Skeletal muscle cell (primary cell): Measurements from ENCODE around the gene SLC5A6.
A peak's percentile ranks its signal among the peaks of the same experiment; 100 is the strongest.

ENCODE experiments used
- DNase-seq: peaks from one replicate; pipeline ENCODE4 v3.0.0-alpha.2; 2010; ENCODE audit warnings: low read depth
- H3K4me3 ChIP-seq: 2 replicates; pipeline ENCODE4 v1.5.1; 2011; ENCODE audit warnings: low read depth, mild to moderate bottlenecking, control low read depth, low read length, moderate library complexity

The SLC5A6 gene

DNA sequence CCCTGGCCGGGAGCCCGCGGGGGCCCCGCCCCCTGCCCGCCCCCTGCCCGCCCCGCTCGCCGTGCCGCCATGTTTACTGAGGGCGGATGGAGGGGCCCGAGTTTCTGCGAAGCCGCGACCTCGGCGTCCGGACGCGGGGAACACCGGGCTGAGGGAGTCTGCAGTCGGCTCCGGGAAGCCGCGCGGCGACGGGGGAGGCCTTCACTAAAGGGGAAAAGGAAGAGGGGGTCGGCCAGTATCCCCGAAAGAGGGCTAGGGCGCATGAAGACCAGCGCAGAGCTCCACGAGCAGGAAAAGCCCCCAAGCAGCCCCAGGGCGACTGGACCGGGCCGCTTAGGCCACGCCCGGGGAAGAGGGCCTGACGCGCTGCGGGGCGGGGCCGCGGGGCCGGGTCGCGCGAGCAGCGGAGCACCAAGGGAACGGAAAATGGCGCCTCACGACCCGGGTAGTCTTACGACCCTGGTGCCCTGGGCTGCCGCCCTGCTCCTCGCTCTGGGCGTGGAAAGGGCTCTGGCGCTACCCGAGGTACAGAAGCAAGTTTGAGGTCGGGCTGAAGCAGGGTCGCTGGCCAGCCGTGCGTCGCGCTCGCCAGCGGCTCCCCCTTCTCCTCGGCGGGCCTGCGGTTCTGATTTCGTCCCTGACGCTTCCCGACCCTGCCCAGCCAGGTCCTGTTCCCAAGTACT is at the start of gene SLC5A6, which contains the start of gene ATRAID:
Gene SLC5A6, minus strand, starts transcription at position 326 of the 683 bp plus-strand sequence. CDS start 4,618 bp downstream, outside the sequence.
Gene ATRAID, plus strand, starts transcription at position 99 of the 683 bp plus-strand sequence. Its CDS starts 328 bp downstream, at position 427.
- H3K4me3 ChIP-seq, result peak within 1 kb of the TSS; percentile 77
- peak; percentile 52 for DNase-seq

- no peak for DNase-seq
- no peak overlapping the region for H3K4me3 ChIP-seq
Measured at GRCh38 chr2:27261241-27261925, 49.3 kb upstream of the SLC5A6 start.

DNA sequence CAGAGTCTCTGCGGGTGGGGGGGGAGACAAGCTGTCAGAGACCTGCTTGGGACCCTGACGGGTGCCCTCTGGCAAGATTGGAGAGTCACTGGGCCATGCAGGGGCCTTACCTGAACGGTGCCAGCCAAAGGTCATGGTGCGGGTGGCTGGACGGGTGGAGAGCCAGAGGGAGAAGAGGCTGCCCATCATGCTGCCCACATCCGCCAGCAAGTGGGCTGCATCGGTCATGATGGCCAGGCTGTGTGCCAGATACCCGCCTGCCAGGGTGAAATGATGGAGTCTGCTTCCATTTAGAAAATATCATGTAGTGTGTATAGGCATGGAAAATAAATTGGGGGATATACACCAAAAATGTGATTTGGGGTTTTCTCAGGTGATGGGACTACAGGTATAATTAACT is 46.0 kb upstream of the SLC5A6 start:
- no peak overlapping the region for H3K4me3 ChIP-seq
- DNase-seq, result no peak

DNA sequence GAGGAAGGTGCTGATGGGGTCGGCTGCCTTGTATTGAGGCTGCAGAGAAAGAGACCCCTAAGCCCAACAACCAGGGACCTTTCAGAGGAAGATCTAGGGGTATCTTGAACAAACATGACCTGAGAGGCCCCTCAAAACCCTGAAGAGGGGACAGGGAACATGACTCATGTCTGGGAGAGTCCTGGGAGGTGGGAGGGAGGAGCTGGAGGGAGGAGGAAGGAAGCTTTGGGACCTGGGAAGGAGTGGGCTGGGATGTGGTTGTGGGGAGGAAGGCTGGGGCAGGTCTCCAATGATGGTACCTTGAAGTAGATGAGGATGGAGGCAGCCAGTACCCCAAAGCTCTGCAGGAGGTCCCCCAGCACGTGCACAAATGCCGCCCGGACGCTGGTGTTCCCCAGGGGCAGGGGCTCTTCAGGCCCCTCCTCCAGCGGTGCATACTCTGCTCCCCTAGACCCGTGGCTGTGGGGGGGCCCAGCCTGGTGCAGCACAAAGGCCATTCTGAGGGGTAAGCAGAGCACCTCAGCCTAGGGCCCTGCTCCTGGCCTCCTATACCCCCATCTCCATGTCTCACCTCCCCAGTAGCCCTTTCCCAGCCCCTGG is 44.9 kb upstream of the SLC5A6 start:
- no peak overlapping the region for H3K4me3 ChIP-seq
- no peak for DNase-seq

GRCh38 chr2:27255660-27256059 is 43.6 kb upstream of the SLC5A6 start:
- DNase-seq, result no peak
- no peak overlapping the region for H3K4me3 ChIP-seq

DNA sequence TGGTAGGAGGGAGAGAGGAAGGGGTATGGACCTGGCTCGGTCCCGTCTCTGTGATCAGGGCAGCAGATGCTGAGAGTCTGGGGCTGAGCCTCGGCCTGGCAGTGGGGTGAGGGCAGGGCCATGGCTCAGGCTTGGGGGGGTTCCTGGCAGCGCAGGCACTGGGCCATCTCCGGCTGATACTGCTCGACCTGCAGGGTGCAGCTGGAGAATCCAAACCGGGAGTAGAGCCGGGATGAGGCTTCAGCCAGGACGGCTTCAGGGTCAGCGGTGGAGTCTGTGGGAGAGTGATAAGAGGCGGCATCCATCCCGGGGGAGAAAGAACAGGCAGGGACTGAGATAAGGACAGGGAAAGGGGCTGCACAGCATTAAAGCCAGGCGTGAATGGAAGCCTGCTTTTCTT is 43.1 kb upstream of the SLC5A6 start:
- H3K4me3 ChIP-seq, result no peak overlapping the region
- DNase-seq, result no peak

DNA sequence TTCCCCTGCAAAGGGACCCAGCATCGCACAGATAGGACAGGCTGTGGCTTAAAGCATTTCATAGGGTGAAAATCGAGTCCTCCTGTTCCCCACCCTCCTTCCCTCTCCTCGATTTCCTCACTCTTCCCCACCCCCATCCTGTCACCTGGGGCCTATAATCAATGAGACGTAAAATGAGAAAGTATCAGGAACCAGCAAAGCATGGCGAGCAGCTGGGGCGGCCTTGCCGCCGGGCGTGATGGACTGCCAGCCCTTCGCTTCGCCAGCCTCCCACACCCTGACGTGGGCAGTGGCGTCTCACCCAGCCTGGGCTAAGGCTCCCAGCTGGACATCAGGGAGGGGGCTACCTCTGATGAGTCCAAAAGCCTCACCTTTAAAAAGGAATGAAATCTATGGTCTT is 39.7 kb upstream of the SLC5A6 start:
- no peak for DNase-seq
- H3K4me3 ChIP-seq, result no peak overlapping the region

DNA sequence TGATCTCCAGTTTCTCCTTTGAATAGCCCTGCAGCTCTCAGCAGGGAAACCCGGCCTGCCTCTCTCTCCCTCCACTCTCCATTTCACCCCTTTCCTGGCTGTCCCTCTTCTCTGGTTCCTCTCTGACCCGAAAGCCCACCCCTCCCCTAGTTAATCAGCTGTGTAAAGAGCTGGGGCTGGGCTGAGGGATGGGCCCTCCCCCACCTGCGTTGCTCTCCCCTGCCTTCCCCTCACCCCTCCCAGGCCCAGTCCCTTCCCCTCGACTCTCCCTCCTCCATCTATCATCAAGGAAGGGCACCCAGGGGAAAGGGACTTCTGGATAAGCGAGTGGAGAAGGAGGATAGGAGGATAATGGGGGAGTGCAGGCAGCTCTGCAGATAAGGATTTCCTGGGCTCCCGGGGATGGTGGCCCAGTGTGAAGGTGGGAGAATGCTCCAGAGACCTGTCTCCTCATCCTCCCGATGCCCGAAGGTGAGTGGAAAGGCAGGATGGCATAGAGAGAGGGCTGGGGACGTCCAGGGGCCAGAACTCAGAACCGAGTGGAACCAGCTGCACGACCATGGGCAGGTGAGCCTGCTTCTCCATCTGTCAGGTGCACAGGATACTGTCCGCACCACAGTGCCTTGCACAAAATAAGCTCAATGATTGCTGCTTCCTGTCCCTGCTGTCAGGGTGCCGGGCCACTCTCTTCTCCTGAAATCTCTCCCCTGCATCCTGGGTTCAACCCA is 38.7 kb upstream of the SLC5A6 start:
- no peak for DNase-seq
- H3K4me3 ChIP-seq, result no peak overlapping the region

DNA sequence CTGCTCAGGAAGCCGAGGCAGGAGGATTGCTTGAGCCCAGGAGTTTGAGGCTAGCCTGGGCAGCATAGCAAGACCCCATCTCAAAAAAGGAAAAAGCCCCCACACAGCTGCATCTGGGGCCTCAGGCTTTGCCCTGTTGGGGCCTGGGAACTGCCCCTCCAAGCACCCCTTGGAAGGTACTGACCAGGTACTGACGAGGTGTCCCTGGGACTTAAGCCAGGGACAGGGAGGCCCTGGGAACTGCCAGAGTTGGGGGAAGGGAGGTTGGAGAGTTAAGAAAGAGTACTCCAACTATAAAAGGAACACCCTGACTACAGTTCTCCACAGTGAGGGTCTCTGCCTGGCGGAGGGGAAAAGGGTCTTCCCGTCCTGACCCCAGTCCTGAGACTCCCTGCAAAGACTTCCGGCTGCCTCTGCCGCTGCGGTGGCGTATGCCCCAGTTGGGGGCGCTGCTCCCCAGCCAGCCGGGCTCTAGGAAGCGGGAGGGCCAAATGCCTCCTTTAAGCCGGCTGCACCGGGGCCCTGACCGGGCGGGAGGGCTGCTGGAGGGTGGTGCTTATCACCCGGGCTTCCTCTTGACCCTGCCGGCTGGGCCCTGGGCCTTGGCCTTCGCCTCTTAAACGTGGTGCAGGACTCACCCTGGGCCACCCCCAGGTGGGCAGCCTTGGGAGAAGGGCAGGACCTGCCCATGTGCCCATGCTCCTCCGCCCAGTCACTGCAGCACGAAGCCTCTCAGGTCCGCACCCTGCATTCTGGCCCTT is 38.0 kb upstream of the SLC5A6 start:
- no peak overlapping the region for H3K4me3 ChIP-seq
- no peak for DNase-seq

DNA sequence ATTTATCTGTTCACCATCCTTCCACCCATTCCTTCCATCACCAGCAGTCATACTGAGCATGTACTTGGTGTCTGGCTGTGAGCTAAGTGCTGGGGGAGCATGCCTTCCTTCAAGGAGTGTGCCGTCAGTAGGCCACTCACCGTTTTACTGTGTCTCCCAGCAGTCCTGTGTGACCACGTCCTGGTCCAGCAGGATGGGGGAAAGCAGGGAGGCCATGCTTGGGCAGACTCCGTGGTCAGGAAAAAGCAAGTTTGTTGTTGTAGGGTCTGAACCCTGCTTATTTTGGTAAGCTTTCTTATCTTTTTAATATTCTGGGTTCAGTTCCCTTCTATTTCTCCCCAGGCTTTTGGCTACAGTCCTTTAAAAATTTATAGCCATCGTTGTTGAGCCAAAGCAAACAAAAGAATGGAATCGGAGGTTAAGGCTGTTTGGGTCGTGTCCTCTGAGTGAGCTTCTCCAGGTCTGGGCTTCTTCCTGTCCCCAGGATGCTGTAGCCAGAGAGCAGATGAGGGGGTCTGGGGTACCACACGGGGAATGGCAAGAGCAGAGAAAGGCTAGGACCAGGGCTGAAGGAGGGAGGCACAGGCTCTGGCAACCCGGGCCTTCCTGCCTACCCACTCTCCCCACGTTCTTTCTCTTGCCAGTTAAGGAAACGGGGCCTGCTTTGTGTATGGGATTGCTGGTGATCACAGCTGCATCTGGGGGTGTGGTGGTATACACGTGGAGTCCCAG is 37.3 kb upstream of the SLC5A6 start:
- DNase-seq, result no peak
- H3K4me3 ChIP-seq, result no peak overlapping the region

- no peak for DNase-seq
- no peak overlapping the region for H3K4me3 ChIP-seq
Measured at GRCh38 chr2:27247893-27248292, 35.8 kb upstream of the SLC5A6 start.

DNA sequence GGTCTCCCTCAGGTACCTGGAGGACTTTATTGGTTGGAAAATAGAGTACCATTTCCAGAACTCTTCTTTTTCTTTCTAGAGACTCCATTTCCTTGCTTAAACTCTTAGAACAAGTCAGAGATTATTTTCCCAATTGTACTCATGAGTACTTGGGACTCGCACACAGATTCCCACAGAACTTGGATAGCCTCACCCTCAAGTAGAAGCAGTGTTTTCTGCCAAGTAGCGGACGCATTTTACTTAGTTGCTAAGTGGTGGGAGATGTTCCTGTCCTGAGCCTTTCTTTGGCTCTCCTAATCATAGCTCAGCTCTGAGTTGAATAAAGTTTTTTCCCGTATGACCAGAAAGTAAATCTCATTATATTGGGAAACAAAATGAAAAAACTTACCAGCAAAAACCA is 33.6 kb upstream of the SLC5A6 start:
- DNase-seq, result no peak
- H3K4me3 ChIP-seq, result no peak overlapping the region

DNA sequence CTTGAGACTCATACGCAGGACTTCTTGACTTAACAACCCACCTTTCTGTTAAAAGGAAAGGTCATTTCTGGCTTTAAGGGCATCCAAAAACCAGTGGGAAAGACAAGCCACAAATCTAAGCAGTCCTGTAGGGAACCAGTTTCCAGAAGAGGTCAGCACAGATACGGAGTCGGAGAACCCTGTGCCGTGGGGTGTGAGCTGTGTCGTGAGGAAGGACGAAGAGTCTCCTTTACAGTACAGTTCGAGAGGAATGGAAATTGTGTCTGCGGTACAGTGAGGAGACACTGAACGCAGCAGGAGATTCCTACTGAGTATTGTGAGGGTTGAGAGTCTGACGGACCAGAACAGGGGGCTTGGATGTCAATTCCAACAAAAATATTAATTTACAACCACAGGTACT is 33.0 kb upstream of the SLC5A6 start:
- no peak for DNase-seq
- no peak overlapping the region for H3K4me3 ChIP-seq

GRCh38 chr2:27243391-27244130 is 31.5 kb upstream of the SLC5A6 start:
- DNase-seq, result no peak
- no peak overlapping the region for H3K4me3 ChIP-seq

- no peak overlapping the region for H3K4me3 ChIP-seq
- no peak for DNase-seq
Measured at GRCh38 chr2:27242614-27242951, 30.5 kb upstream of the SLC5A6 start.

DNA sequence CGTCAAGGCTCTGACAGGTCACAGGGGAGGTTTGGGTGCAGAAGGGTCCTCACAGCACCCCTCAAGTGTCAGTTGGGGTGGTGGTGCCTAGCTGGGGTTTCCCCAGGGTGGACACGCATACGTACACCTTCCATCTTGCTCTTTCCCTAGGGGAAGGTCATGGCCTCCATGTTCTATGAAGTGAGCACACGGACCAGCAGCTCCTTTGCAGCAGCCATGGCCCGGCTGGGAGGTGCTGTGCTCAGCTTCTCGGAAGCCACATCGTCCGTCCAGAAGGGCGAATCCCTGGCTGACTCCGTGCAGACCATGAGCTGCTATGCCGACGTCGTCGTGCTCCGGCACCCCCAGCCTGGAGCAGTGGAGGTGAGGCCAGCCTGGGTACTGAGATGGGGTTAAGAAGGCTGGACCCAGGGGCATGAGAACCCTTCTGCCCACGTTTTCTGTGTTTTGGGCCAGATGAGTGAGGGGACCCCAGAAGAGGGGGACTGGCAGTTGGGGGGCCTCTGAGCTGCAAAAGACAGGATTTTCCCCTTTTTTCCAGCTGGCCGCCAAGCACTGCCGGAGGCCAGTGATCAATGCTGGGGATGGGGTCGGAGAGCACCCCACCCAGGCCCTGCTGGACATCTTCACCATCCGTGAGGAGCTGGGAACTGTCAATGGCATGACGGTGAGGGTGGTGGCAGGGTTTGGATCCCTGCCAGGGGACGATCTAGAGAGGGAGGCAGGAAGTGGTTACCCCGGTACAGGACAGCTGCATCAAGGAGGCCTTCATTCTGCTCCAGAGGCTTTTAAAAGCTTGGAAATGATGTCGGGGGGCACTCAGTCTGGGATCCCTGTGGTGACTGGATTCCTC is 29.9 kb upstream of the SLC5A6 start:
- H3K4me3 ChIP-seq, result no peak overlapping the region
- no peak for DNase-seq

- DNase-seq, result no peak
- no peak overlapping the region for H3K4me3 ChIP-seq
Measured at GRCh38 chr2:27240406-27240805, 28.3 kb upstream of the SLC5A6 start.
